HTERT RPE-1 (cell line): Measurements from ENCODE around the gene UBE3A.
"Not testable (repeated sequence)": the region's sequence is repeated elsewhere in the genome, so short reads cannot be mapped to it uniquely, and the experiment has no call there.

Experiments
- in situ Hi-C: fragments of 300-500 bp; cut with MboI; formaldehyde crosslinking; loops from 4 replicates; pipeline ENCODE4 v1.14.3; 2020; ENCODE audit warnings: low sequenced_read_pairs

Gene UBE3A

DNA sequence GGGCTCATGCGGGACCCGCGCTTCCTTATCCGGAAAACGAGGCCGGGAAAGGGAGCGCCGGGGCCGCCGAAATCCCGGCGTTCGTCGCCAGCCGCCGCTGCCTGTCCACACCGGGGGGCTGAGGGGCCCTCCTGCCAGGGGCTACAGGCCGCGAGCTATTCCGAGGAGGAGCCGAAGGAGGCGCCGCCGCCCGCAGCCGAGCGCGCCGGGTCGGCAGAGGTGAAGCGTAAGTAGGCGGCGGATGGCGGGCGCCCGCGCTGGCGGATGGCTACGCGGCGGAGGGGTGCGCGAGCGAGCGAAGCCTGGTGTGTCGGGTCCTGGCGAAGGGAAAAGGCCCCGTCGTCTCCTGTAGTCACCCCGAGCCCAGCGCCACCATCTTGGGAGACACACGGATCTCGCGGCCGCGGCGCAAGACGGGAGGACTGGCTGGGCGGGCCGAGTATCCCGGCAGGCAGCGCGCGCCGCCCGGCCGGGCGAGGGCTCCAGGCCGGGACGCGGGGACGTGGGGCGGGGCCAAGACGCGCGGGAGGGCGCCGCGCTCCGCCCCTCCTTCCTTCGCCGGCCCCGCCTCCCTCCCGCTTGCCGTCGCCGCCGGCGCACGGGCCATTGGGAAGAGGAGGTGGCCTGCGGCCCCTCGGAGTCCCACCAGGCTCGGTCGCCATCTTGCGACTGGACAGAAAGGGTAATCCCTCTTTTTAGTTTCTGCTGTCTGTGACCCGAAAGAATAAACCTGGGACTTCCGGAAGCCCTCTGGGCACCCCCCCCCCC, at the start of gene UBE3A:
UBE3A (minus strand) TSS at position 424 of the 768 bp plus-strand sequence. CDS start 29,917 bp downstream, outside the sequence.
- in situ Hi-C loops: no loop called here

DNA sequence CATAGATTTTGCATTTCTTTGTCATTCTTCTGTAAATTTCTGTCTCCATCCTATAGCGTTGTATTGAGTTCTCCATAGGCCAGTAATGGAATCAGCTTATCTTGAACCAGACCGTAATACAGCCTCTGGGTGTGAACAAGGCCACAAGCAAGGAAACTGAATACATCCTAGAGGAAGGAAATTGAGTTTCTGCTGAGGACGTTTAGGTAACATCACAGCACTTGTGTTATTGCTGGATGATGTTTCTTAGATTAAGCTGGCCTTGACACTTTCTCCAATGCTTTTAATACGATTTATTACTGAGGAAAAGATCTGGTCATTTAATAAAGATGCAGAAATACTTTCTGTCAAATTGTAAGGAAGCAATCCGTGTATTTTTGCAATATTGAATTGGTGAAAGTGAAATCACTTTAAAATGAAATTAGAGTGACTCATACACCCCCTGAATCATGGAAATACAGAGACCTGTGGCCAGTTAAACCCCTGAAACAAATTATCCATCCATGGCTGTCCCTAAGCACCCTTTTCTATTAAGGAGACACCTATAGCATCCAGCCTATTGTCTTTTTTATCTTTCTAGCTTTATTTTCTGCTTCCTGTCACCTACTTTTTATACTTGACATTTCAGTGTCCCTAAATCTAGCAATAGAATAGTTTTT, 48.5 kb upstream of the UBE3A start:
- in situ Hi-C loops: no loop called here

DNA sequence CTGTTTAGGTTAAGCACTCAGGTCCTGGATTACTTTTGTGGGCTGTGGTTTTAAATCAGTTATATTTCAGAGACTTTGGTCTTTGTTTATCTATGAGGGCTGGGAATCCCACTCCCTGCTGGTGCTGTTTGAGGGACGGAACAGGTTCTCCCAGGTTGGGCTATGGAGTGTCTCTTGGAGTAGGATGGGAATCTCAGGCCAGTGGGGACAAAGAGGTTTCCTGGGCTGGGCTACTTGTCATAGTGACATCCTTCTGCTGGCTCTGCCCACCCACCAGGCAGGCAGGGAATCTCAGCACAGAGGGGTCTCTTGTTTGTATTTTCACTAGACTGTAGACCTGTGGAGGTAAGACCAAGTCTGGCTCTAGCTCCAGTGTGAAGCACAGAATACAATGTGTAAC, 47.2 kb upstream of the UBE3A start:
- in situ Hi-C loops: no loop called here

DNA sequence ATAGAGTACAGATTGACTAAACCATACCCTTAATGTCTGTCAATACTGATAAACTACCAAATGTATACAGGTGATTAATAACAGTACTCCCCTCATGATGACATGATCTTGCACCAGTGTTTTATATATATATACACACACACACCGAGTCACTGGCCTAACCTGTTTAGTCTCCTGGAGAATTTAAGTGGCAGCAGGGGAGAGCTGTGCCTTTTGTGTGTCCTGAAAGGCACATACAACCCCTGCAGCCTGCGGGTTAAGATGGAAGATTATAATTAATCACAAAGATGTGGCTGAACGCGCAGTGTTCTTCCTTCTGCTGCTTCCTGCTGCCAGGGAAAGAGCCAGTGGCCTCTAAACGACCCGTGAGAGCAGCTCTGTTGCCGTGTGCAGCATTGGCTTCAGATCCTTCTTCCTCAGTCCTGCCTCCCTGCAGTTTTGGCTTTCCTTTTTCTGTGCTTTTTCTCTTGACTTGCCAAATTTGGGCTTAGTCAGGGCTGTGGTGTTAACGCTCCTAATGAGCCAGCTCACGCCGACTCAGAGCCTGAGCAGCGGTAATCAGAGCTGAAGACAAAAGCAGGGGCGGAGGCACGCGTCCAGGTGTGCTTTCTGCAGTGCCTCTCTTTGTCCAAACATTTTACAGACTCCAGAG, 42.5 kb upstream of the UBE3A start:
- in situ Hi-C loops: no loop called here

DNA sequence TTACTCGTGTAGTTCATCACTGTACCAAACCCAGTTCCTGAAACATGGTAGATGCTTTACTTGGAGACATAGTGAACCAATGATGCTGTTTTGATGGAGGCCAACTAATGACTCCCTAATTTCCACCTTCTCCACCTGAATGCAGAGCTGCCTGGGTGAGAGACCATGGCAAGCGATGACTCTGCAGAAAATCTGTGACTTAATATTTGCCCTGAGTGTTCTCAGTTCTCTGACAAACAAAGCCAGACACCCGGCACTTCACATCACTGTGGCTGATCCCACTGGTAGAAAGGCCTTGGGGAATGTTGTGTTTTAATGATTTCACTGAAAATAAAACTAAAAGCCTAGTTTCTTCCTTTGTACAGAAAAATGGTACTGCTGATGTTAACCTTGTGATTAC, 39.5 kb upstream of the UBE3A start:
- in situ Hi-C loops: no loop called here

GRCh38 chr15:25477816-25478215, 39.0 kb upstream of the UBE3A start:
- in situ Hi-C loops: no loop called here

- in situ Hi-C loops: no loop called here
These were observed 35.4 kb upstream of the UBE3A start for GRCh38 chr15:25474251-25474650.

DNA sequence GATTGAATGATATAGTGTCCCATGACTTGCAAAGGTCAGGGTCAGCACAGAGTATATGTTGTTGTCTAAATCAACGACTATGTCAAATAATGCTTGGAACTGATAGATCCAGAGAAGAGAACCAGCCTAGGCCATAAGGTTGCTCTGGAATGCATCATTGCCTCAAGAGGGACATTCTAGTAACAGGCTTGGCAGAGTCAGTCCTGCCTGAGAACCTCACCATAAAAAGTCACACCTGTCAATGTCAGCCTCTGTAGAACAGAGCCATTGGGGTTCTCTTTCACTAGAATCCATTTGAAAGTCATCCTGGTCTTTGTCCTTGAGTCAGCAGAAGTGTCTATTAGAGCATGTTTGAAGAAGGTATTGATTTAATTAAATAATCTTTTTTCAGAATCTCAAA, 31.4 kb upstream of the UBE3A start:
- in situ Hi-C loops: no loop called here

GRCh38 chr15:25469377-25469776, 30.6 kb upstream of the UBE3A start:
- in situ Hi-C loops: no loop called here

DNA sequence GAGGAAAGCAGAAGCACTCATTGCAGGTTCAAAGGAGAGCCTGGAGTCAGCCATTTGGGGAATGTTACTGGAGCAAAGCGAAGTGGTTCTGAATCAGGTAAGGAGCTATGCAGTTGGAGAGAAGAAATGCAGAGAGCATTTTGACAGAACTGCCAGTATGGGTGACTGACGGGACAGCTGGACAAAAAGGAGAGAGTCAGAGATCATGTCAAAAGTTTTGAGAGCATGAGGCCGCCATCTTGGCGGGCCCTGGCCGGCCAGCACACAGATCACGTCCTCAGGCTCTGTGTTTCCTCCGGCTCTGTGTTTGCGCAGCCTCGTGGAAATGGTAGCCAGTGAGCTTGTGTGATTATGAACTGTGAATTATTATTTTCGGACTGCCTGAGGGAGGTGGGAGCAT, 29.8 kb upstream of the UBE3A start:
- in situ Hi-C loops: no loop called here

- in situ Hi-C loops: no loop called here
These were observed 27.0 kb upstream of the UBE3A start for GRCh38 chr15:25465835-25466234.

DNA sequence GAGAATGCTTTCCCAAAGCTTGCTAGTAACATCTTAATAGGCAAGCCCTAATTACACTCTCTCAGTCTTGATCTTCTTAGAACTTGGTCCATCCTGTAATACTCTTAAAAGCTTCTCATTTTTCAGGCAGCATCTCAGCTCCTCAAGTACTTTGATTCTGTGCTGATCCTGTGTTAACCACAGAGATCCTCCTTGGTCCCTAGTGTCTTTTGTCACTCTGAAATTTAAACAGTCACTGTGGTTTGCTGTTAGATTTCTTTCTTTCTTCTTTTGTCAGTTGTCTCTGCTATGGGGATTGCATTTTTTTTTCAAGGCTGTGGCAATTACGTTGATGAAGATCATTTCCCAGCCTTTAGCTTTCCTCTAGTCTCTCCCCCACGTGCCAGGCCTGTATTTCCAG, 26.0 kb upstream of the UBE3A start:
- in situ Hi-C loops: no loop called here

DNA sequence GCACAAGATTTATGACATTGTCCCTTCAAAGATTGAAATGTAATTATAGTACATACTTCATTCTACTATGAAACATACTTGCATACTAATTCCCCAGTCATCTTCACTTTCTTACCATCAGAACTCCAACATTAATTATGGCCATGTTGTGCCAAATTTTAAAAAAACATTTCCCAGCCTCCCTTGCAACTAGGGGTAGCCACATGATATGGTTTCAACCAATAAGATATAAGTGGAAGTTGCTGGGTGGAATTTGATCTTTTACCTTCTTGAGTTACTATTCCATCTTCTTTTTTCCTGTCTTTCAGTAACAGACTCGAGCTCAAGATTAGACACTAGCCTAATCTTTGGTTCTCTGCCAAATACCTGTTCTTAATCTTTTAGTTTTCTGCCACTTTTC, 25.6 kb upstream of the UBE3A start:
- in situ Hi-C loops: no loop called here

DNA sequence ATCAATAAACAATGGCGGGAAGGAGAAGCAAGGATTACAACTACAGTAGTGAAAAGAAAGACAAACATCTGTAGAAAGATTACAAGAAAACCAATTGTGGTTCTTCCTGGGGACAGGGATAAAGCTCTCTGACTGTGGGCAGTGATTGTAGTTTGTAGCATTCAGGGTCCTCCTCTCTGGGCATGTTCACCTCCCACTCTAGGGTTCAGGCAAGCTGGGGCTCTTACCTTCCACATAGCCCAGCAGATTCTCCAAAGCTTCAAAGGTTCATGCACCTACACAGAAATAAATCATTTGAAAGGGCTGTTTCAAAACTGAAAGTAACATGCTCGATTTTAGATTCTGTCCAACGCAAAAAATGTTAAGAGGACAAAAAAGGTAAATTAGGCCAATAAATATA, 17.4 kb upstream of the UBE3A start:
- in situ Hi-C loops: no loop called here

GRCh38 chr15:25455226-25455625, 16.4 kb upstream of the UBE3A start:
- in situ Hi-C loops: no loop called here

DNA sequence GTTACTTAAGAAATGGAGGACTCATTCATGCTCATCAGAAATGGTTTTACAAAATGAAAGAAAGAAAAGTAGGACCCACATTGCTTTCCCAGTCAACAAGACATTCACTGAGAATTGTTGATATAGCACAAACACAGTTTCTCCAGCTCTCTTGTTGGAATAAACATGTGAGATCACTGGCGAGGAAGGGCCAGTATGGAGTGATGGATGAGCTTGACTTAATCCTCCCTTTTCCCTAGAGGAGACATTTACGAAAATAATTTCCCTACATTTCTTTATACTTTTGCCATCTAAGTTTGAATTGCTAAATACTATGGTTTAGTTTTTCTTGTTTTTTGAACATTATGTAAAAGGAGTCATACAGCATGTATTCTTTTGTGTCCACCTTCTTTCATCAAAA, 15.9 kb upstream of the UBE3A start:
- in situ Hi-C loops: no loop called here

DNA sequence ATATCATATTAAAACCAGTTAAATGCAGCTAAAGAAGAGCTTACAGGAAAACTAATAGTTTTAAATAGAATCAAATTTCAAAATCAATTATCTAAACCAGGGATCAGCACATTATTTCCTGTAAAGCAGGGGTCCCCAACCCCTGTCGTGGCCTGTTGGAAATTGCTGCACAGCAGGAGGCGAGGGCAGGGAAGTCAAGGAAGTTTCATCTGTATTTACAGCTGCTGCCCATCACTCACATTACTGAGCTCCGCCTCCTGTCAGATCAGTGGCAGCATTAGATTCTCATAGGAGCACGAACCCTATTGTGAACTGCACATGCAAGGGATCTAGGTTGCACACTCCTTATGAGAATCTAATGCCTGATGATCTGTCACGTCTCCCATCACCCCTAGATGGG, 14.4 kb upstream of the UBE3A start:
- in situ Hi-C loops: not testable (repeated sequence)

GRCh38 chr15:25451501-25451900, 12.7 kb upstream of the UBE3A start:
- in situ Hi-C loops: no loop called here

- in situ Hi-C loops: no loop called here
These were observed 11.3 kb upstream of the UBE3A start for GRCh38 chr15:25450163-25450562.

- in situ Hi-C loops: no loop called here
These were observed 7.3 kb upstream of the UBE3A start for GRCh38 chr15:25446076-25446475.

DNA sequence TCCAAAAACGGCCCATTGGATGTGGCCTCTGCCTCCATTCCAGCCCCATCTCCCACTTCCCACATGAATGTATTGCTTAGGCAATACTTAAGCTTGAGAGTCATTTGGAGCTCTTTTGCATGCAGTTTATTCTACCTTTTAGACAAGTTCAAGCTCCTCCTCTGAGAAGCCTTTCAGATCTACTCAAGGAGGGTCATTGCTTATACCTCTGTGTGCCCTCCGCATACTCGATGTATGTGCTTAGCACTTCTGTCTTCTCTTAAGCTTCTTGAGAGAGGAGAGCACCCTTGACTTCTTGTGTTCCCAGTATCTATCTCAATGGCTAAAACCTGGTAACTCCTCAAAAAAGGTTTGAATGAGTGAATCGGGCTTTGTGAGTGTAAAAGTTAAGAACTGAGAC, 6.6 kb upstream of the UBE3A start:
- in situ Hi-C loops: no loop called here

DNA sequence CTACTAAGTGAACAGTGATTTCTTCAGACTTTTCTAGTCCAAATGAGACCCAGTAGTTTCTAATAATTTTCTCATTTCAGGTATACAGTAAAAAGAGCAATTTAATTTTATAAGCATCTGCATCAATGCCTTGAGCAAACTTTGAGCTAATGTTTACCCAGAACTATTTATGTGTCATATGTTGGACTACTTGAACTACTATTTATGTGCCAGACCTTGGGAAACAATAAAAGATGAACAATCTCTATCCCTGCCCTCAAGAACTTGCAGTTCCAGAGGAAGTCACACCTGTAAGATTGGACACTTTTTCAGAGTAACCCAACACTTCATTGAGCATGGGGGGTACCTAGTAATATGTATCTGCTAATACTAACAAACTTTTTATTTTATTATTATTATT, 2.3 kb upstream of the UBE3A start:
- in situ Hi-C loops: no loop called here
